ENCODE measurements around the gene PREPL. TPM values are rescaled to one million over a fixed set of nuclear protein-coding genes. Genes with fewer than 3 reads are reported as not detected.

PREPL gene
- total RNA-seq, 1 donor, result 44.9 TPM

- TF ChIP-seq CTCF (IDR thresholded peaks at IDR 0.05; ENCODE audit: extremely low read depth, low read depth, low read length), result no peak
- DNase-seq (ENCODE audit: insufficient read length, low spot score, missing footprints), result peak; percentile 56
- no peak overlapping the region for H3K27ac ChIP-seq (ENCODE audit: low read depth, low read length)
- no peaks in the 10 kb centered on the region for H3K27me3 ChIP-seq (ENCODE audit: insufficient read depth, low read length)
- H3K4me3 ChIP-seq (ENCODE audit: insufficient read depth, low read length), result no peak overlapping the region
- peak overlapping the region; percentile 99 for H3K4me2 ChIP-seq (ENCODE audit: insufficient read depth, low read length)
- peaks cover 30% of the 10 kb centered on the region for H3K4me1 ChIP-seq (ENCODE audit: insufficient read depth, low read length)
- peaks cover 35% of the 10 kb centered on the region for H4K20me1 ChIP-seq (ENCODE audit: insufficient read depth, low read length)
- peaks cover 7% of the 10 kb centered on the region for H3K36me3 ChIP-seq (ENCODE audit: insufficient read depth, low read length)
- H3K79me2 ChIP-seq (ENCODE audit: insufficient read depth, low read length), result peaks cover 73% of the 10 kb centered on the region
- H2AFZ ChIP-seq (ENCODE audit: low read length), result no peak overlapping the region
- no peaks in the 10 kb centered on the region for H3K9me3 ChIP-seq (ENCODE audit: low read depth, low read length)
Measured at GRCh38 chr2:44358503-44358902, 2.8 kb downstream of the PREPL start.

- no peak overlapping the region for H3K4me3 ChIP-seq (ENCODE audit: insufficient read depth, low read length)
- no peak overlapping the region for H3K27ac ChIP-seq (ENCODE audit: low read depth, low read length)
- peaks cover 40% of the 10 kb centered on the region for H4K20me1 ChIP-seq (ENCODE audit: insufficient read depth, low read length)
- no peak for DNase-seq (ENCODE audit: insufficient read length, low spot score, missing footprints)
- no peak overlapping the region for H2AFZ ChIP-seq (ENCODE audit: low read length)
- H3K4me1 ChIP-seq (ENCODE audit: insufficient read depth, low read length), result peaks cover 46% of the 10 kb centered on the region
- no peak overlapping the region for H3K4me2 ChIP-seq (ENCODE audit: insufficient read depth, low read length)
- no peak for TF ChIP-seq CTCF (IDR thresholded peaks at IDR 0.05; ENCODE audit: extremely low read depth, low read depth, low read length)
- peaks cover 7% of the 10 kb centered on the region for H3K36me3 ChIP-seq (ENCODE audit: insufficient read depth, low read length)
- peaks cover 68% of the 10 kb centered on the region for H3K79me2 ChIP-seq (ENCODE audit: insufficient read depth, low read length)
- H3K27me3 ChIP-seq (ENCODE audit: insufficient read depth, low read length), result no peaks in the 10 kb centered on the region
- no peaks in the 10 kb centered on the region for H3K9me3 ChIP-seq (ENCODE audit: low read depth, low read length)
Measured at GRCh38 chr2:44354761-44355160, 6.5 kb downstream of the PREPL start.

GRCh38 chr2:44352510-44352909, 8.8 kb downstream of the PREPL start:
- TF ChIP-seq CTCF (IDR thresholded peaks at IDR 0.05; ENCODE audit: extremely low read depth, low read depth, low read length), result no peak
- no peak for DNase-seq (ENCODE audit: insufficient read length, low spot score, missing footprints)
- Histone ChIP-seq H3K79me2 (ENCODE audit: insufficient read depth, low read length) (peaks cover 60% of the 10 kb centered on the region), H3K4me1 (ENCODE audit: insufficient read depth, low read length) (peaks cover 44% of the 10 kb centered on the region), H2AFZ (ENCODE audit: low read length) (no peak overlapping the region), H3K36me3 (ENCODE audit: insufficient read depth, low read length) (peaks cover 7% of the 10 kb centered on the region), H4K20me1 (ENCODE audit: insufficient read depth, low read length) (peaks cover 30% of the 10 kb centered on the region), H3K4me2 (ENCODE audit: insufficient read depth, low read length) (no peak overlapping the region), H3K4me3 (ENCODE audit: insufficient read depth, low read length) (no peak overlapping the region), H3K9me3 (ENCODE audit: low read depth, low read length) (no peaks in the 10 kb centered on the region), H3K27me3 (ENCODE audit: insufficient read depth, low read length) (no peaks in the 10 kb centered on the region), H3K27ac (ENCODE audit: low read depth, low read length) (no peak overlapping the region)

GRCh38 chr2:44351676-44352075, 9.6 kb downstream of the PREPL start:
- Histone ChIP-seq H3K79me2 (ENCODE audit: insufficient read depth, low read length) (peaks cover 59% of the 10 kb centered on the region), H3K4me3 (ENCODE audit: insufficient read depth, low read length) (no peak overlapping the region), H3K9me3 (ENCODE audit: low read depth, low read length) (no peaks in the 10 kb centered on the region), H3K4me1 (ENCODE audit: insufficient read depth, low read length) (peaks cover 49% of the 10 kb centered on the region), H3K4me2 (ENCODE audit: insufficient read depth, low read length) (peak overlapping the region; percentile 58), H2AFZ (ENCODE audit: low read length) (no peak overlapping the region), H3K27ac (ENCODE audit: low read depth, low read length) (peak overlapping the region; percentile 77), H3K27me3 (ENCODE audit: insufficient read depth, low read length) (no peaks in the 10 kb centered on the region), H3K36me3 (ENCODE audit: insufficient read depth, low read length) (peaks cover 7% of the 10 kb centered on the region), H4K20me1 (ENCODE audit: insufficient read depth, low read length) (peaks cover 26% of the 10 kb centered on the region)
- no peak for TF ChIP-seq CTCF (IDR thresholded peaks at IDR 0.05; ENCODE audit: extremely low read depth, low read depth, low read length)
- DNase-seq (ENCODE audit: insufficient read length, low spot score, missing footprints), result no peak

All from osteoblast (primary cell).